Measurements from ENCODE around the gene ALDH1A2.
"Not testable (repeated sequence)": the region's sequence is repeated elsewhere in the genome, so short reads cannot be mapped to it uniquely, and the experiment has no call there.

The ALDH1A2 gene

DNA sequence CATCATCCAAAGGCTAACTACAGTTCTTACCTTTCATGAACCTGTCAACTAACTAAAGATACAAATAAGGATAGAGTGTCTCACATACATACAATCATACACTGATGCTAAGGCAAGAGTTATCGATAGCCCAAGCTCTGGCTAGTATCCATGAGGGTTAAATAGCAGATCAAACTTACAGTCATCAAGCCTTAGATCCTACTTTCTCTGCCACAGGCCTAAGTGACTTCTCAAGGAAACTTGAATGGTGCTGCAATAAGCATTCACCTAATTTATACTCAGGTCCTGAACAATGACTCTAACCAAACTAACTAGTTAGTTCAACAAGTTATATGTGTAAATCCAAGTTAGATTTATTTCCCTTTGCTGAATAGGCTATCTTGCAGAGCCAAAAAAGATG, 51.0 kb downstream of the ALDH1A2 start:
- TF ChIP-seq PAX5 (IDR thresholded peaks at IDR 0.05; ENCODE audit: insufficient read depth, low read length, severe bottlenecking) (no peak), POLR2AphosphoS5 (IDR thresholded peaks at IDR 0.05; ENCODE audit: low read depth, low read length) (no peak), SPI1 (IDR thresholded peaks at IDR 0.05; ENCODE audit: low read depth, low read length) (no peak), POLR2A (IDR thresholded peaks at IDR 0.05; ENCODE audit: low read depth, low read length) (no peak), POU2F2 (IDR thresholded peaks at IDR 0.05; ENCODE audit: low read depth, low read length) (no peak), TAF1 (IDR thresholded peaks at IDR 0.05; ENCODE audit: low read depth, low read length) (no peak)
- no peak for DNase-seq (ENCODE audit: insufficient read length, low spot score)
- FAIRE-seq: no peak

DNA sequence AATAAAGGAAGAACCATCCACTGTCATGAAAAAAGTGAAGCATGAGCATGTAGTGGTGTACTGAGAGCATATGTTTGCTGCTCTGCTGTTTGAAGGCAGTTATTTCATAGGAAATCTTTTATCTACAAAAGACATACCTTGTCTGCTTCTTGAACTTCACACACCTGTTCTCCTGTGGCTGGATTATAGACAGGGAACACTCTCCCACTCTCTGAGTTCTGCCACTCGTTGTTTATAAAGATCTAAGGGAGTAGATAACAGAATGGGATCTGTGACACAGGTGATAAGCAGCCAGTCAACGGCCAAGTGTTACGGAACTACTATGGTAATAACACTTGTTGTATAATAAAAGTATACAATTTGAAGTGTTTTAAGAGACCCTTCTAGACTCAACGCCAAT, 51.5 kb downstream of the ALDH1A2 start:
- TF ChIP-seq POLR2AphosphoS5 (IDR thresholded peaks at IDR 0.05; ENCODE audit: low read depth, low read length) (no peak), TAF1 (IDR thresholded peaks at IDR 0.05; ENCODE audit: low read depth, low read length) (no peak), PAX5 (IDR thresholded peaks at IDR 0.05; ENCODE audit: insufficient read depth, low read length, severe bottlenecking) (no peak), POU2F2 (IDR thresholded peaks at IDR 0.05; ENCODE audit: low read depth, low read length) (no peak), SPI1 (IDR thresholded peaks at IDR 0.05; ENCODE audit: low read depth, low read length) (no peak), POLR2A (IDR thresholded peaks at IDR 0.05; ENCODE audit: low read depth, low read length) (no peak)
- no peak for DNase-seq (ENCODE audit: insufficient read length, low spot score)
- FAIRE-seq: no peak

DNA sequence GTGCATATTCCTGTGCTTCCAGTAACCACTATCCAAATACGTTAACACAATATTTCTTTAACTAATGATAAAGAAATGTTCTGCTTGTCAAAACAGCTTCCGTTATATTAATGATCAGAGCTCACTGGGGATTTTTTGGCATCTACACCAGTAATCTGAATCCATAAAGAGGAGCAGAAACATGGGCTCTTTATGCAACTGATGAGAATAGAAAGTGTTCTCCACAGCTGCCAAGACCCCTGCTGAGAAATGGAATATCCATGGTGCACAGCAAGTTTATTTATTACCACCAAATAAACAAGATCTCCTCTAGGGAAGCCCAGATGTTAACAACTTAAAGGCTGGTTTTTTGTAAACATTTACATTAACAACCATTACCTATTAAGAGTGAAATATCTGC, 54.5 kb downstream of the ALDH1A2 start:
- TF ChIP-seq PAX5 (IDR thresholded peaks at IDR 0.05; ENCODE audit: insufficient read depth, low read length, severe bottlenecking): no peak
- TF ChIP-seq POLR2A (IDR thresholded peaks at IDR 0.05; ENCODE audit: low read depth, low read length): no peak
- TF ChIP-seq POLR2AphosphoS5 (IDR thresholded peaks at IDR 0.05; ENCODE audit: low read depth, low read length): no peak
- no peak for TF ChIP-seq POU2F2 (IDR thresholded peaks at IDR 0.05; ENCODE audit: low read depth, low read length)
- no peak for TF ChIP-seq TAF1 (IDR thresholded peaks at IDR 0.05; ENCODE audit: low read depth, low read length)
- TF ChIP-seq SPI1 (IDR thresholded peaks at IDR 0.05; ENCODE audit: low read depth, low read length): no peak
- FAIRE-seq (no peak), DNase-seq (ENCODE audit: insufficient read length, low spot score) (no peak)

DNA sequence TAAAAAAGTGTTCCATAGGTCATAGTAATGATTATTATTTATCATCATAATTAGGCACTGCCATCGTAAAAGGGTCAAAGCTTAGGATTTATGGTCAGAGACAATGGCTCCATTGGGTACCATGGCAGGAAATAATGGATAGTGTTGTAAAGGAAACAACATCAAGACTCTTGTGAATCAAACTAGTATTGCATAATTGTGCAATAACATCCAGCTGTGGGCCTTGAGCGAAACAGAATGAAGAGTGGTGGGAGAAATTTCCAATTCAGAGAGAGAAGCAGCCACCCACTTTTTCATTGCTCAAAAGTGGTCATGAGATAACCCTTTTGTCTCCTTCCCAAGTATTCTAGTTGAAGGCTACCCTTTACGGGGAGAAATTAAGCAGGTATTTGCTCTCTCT, 61.7 kb downstream of the ALDH1A2 start:
- TF ChIP-seq POLR2A (IDR thresholded peaks at IDR 0.05; ENCODE audit: low read depth, low read length) (no peak), POLR2AphosphoS5 (IDR thresholded peaks at IDR 0.05; ENCODE audit: low read depth, low read length) (no peak), TAF1 (IDR thresholded peaks at IDR 0.05; ENCODE audit: low read depth, low read length) (no peak), POU2F2 (IDR thresholded peaks at IDR 0.05; ENCODE audit: low read depth, low read length) (no peak), SPI1 (IDR thresholded peaks at IDR 0.05; ENCODE audit: low read depth, low read length) (no peak), PAX5 (IDR thresholded peaks at IDR 0.05; ENCODE audit: insufficient read depth, low read length, severe bottlenecking) (no peak)
- DNase-seq (ENCODE audit: insufficient read length, low spot score) (no peak), FAIRE-seq (no peak)

DNA sequence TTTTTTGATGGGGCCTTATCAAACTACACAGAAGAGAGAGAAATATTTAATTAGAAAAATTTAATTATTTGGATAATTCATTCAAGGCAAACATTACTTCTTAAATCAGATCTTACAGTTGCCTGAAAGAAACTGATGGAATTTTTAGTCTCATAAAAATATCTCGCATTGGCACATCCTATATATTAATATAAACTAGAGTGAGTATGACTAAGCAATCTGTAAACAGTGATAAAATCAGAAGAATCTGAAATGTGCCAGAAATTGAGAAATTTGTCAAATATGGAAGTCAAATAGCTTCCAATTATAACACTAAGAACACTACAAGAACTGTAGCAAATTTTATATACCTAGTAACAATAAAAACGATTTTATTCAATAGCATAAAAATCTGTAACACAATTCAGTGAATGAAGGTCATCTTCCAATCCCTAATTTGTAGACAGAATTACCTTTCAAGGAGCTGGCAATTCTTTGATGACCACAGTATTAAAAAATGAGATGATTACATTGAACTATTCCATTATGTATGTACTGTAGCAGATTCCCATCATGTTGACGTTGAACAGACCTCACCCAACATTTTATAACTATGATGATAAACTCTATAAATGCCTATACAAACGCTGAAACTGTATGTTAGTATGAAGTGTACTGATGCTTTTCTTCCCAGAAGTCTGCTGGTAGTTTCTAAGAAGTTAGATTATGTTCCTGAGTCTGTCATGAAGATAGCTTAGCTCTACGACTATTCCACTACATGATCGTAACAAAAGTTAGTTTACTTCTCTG, 63.0 kb downstream of the ALDH1A2 start:
- no peak for DNase-seq (ENCODE audit: insufficient read length, low spot score)
- TF ChIP-seq PAX5 (IDR thresholded peaks at IDR 0.05; ENCODE audit: insufficient read depth, low read length, severe bottlenecking) (no peak), POLR2A (IDR thresholded peaks at IDR 0.05; ENCODE audit: low read depth, low read length) (no peak), POLR2AphosphoS5 (IDR thresholded peaks at IDR 0.05; ENCODE audit: low read depth, low read length) (no peak)
- no peak for FAIRE-seq

DNA sequence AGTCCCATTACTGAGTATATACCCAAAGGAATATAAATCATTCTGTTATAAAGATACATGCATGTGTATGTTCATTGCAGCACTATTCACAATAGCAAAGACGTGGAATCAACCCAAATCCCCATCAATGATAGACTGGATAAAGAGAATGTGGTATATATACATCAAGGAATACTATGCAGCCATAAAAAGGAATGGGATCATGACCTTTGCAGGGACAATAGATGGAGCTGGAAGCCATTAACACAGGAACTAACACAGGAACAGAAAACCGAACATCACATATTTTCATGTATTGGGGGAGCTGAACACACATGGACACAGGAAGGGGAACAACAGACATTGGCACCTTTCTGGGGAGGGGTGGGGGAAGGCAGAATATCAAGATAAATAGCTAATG, 65.8 kb downstream of the ALDH1A2 start:
- FAIRE-seq; DNase-seq (ENCODE audit: insufficient read length, low spot score): not testable (repeated sequence)

DNA sequence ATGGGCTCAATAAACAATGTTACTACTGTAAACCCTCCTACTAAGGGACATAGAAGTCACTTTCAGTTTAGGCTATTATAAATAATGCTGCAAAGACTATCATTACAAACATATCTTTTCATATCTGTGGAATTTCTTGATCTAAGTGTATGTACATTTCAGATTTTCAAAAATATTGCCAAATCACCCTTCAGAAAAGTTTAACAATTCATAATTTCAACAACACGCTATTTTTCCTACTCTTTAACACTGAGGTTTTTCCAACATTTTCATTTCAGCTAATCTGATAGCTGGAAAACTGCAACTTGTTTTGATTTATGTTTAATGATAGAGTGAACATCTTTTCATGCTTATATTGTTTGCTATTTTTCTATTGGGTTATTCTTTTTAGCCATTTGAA, 69.0 kb downstream of the ALDH1A2 start:
- no peak for FAIRE-seq
- DNase-seq (ENCODE audit: insufficient read length, low spot score): no peak
- TF ChIP-seq SPI1 (IDR thresholded peaks at IDR 0.05; ENCODE audit: low read depth, low read length) (no peak), TAF1 (IDR thresholded peaks at IDR 0.05; ENCODE audit: low read depth, low read length) (no peak), POLR2AphosphoS5 (IDR thresholded peaks at IDR 0.05; ENCODE audit: low read depth, low read length) (no peak), POU2F2 (IDR thresholded peaks at IDR 0.05; ENCODE audit: low read depth, low read length) (no peak), PAX5 (IDR thresholded peaks at IDR 0.05; ENCODE audit: insufficient read depth, low read length, severe bottlenecking) (no peak), POLR2A (IDR thresholded peaks at IDR 0.05; ENCODE audit: low read depth, low read length) (no peak)

DNA sequence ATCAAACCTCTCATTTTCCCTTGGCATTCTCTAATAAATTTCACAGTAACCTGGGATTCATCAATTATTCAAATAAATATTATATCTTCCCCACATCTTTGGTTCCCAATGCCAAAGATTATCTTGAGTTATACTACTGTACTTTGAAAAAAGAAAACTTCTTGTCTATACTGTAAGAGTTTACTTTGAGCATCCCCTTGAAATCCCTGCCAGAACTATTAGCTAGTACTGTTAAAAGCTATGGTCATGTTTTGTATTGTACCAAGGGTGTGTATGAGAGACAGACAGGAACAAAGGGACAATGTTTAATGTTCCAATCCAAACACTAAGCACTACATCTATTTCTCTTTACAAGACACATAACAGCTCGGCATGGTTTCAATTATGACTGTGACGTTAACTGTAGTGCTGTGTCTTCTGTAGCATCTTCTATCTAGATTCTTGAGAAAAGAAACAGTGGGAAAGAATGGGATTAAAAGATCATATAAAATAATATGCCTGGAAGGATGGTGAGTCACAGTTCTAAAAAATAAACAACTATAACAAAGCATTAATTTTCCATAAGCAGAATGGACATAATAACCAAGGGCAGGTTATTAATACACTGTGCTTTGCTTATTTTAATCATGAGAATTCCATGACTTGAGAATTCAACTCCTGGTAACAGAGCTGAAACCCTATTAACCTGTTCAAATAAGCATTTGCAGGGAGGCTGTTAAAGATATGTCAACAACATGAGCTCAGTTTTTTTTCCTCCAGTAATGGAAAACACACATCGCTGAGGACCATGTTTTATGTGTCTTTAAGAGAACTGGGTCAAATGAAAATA, 71.1 kb downstream of the ALDH1A2 start:
- DNase-seq (ENCODE audit: insufficient read length, low spot score): no peak
- no peak for FAIRE-seq
- TF ChIP-seq PAX5 (IDR thresholded peaks at IDR 0.05; ENCODE audit: insufficient read depth, low read length, severe bottlenecking): no peak
- TF ChIP-seq POU2F2 (IDR thresholded peaks at IDR 0.05; ENCODE audit: low read depth, low read length): no peak
- TF ChIP-seq POLR2AphosphoS5 (IDR thresholded peaks at IDR 0.05; ENCODE audit: low read depth, low read length): no peak
- no peak for TF ChIP-seq SPI1 (IDR thresholded peaks at IDR 0.05; ENCODE audit: low read depth, low read length)
- no peak for TF ChIP-seq POLR2A (IDR thresholded peaks at IDR 0.05; ENCODE audit: low read depth, low read length)
- TF ChIP-seq TAF1 (IDR thresholded peaks at IDR 0.05; ENCODE audit: low read depth, low read length): no peak

DNA sequence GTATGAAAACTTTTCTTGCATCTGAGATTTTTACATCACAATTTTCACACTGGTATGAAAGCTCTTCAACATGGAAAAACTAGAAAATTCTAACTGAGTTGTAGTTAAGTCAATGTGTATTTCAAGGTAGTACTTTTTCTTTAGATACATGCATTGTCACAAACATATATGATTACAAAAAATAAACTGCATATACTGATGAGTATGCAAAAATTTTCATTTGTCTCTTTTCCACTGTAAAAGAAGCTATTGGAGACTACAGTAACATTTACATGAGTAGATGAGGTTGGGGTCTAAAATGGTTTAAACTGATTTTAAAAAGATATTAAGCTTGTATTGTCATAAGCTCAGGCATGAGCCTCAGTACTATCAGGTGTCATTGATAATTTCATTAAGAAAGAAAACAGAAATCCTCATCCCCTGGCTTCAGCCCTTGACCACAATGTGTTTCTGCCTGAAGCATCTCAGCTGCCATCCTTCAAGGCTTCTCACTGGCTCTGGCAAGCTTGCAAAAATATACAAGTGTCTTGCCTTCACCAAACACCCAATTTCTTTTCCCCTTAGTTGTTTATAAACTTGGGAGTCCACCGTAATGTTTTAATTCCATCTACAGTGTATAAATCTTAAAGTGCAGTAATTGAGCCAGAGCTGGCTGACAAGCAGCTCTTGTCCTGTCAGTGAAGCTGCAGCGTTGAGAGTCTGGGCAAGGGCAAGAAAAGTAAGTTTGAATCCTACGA, 71.9 kb downstream of the ALDH1A2 start:
- no peak for DNase-seq (ENCODE audit: insufficient read length, low spot score)
- no peak for FAIRE-seq
- no peak for TF ChIP-seq TAF1 (IDR thresholded peaks at IDR 0.05; ENCODE audit: low read depth, low read length)
- TF ChIP-seq POU2F2 (IDR thresholded peaks at IDR 0.05; ENCODE audit: low read depth, low read length): no peak
- no peak for TF ChIP-seq PAX5 (IDR thresholded peaks at IDR 0.05; ENCODE audit: insufficient read depth, low read length, severe bottlenecking)
- no peak for TF ChIP-seq POLR2A (IDR thresholded peaks at IDR 0.05; ENCODE audit: low read depth, low read length)
- no peak for TF ChIP-seq SPI1 (IDR thresholded peaks at IDR 0.05; ENCODE audit: low read depth, low read length)
- TF ChIP-seq POLR2AphosphoS5 (IDR thresholded peaks at IDR 0.05; ENCODE audit: low read depth, low read length): no peak

Data from GM12891 (cell line).